Liver (tissue), 3 donors: ENCODE results near the gene CDX1.

Experiments used
- EGR1 ChIP-seq, 2 donors: IDR thresholded peaks; 2 replicates each; pipeline ENCODE4 v1.6.1; 2016 to 2018; ENCODE audit warnings: antibody characterized with exemption in 2 of 2, low read depth in 2 of 2
- GABPA ChIP-seq, 2 donors: IDR thresholded peaks in 1 of 2; conservative IDR thresholded peaks in 1 of 2; 2 replicates each; pipeline ENCODE4 v1.6.1; 2016; ENCODE audit warnings: antibody characterized with exemption in 2 of 2, mild to moderate bottlenecking in 1 of 2, moderate library complexity in 1 of 2
- JUND ChIP-seq, 2 donors: IDR thresholded peaks; 2 replicates each; pipeline ENCODE4 v1.6.1; 2016; ENCODE audit warnings: antibody characterized with exemption in 2 of 2
- RAD21 ChIP-seq, 2 donors: IDR thresholded peaks; 2 replicates each; pipeline ENCODE4 v1.6.1; 2016; ENCODE audit warnings: antibody characterized with exemption in 2 of 2, mild to moderate bottlenecking in 2 of 2
- RXRA ChIP-seq, 2 donors: IDR thresholded peaks; 2 replicates each; pipeline ENCODE4 v1.6.1; 2017 to 2018; ENCODE audit warnings: antibody characterized with exemption in 2 of 2, mild to moderate bottlenecking in 1 of 2
- SP1 ChIP-seq: IDR thresholded peaks from 2 replicates; pipeline ENCODE4 v1.6.1; 2018; ENCODE audit warnings: antibody characterized with exemption, mild to moderate bottlenecking
- TAF1 ChIP-seq: conservative IDR thresholded peaks from 2 replicates; pipeline ENCODE4 v1.6.1; 2016; ENCODE audit warnings: antibody characterized with exemption, mild to moderate bottlenecking
- YY1 ChIP-seq: IDR thresholded peaks from 2 replicates; pipeline ENCODE4 v1.6.1; 2016; ENCODE audit warnings: antibody characterized with exemption, mild to moderate bottlenecking
- TF ChIP-seq, protein P1 (sequence below): fragments of 150-350 bp; IDR thresholded peaks from 2 replicates; pipeline ENCODE4 v1.5.1; 2017; ENCODE audit warnings: improper control_type of control experiment, low read depth, low read length; ENCODE audit not compliant: missing input control
- TF ChIP-seq, protein P2 (sequence below): IDR thresholded peaks from 2 replicates; pipeline ENCODE4 v1.6.1; 2016; ENCODE audit warnings: antibody characterized with exemption, mild to moderate bottlenecking
- TF ChIP-seq, protein P3 (sequence below): IDR thresholded peaks from 2 replicates; pipeline ENCODE4 v1.6.1; 2016; ENCODE audit warnings: antibody characterized with exemption
- TF ChIP-seq, protein P4 (sequence below): IDR thresholded peaks from 2 replicates; pipeline ENCODE4 v1.6.1; 2016; ENCODE audit warnings: antibody characterized with exemption
- TF ChIP-seq, protein P5 (sequence below): IDR thresholded peaks from 2 replicates; pipeline ENCODE4 v1.6.1; 2016; ENCODE audit warnings: antibody characterized with exemption
- donor health status: healthy.
- donor health status: healthy.

DNA sequence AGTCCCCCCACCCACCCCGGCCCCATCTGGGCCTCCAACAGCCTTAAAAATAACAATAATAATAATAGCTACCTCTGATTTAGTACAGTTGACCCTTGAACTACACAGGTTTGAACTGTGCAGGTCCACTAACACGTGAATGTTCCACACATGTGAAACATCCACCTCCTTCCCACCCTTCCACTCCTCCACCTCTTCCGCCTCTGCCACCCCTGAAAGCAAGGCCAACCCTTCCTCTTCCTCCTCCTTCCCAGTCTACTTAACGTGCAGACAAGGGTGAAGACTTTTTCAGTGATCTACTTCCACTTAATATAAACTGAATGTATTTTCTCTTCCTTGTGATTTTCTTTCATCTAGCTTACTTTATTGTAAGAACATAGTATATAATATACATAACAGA is 21.7 kb upstream of the CDX1 start:
- TF ChIP-seq GABPA (IDR thresholded peaks at IDR 0.05 in 1 of 2, conservative IDR thresholded peaks at IDR 0.05 in 1 of 2) (no peak), EGR1 (IDR thresholded peaks at IDR 0.05; ENCODE audit: low read depth in 2 of 2) (no peak), TAF1 (no peak), JUND (IDR thresholded peaks at IDR 0.05) (no peak), RAD21 (IDR thresholded peaks at IDR 0.05) (no peak), SP1 (no peak), RXRA (IDR thresholded peaks at IDR 0.05) (no peak), YY1 (no peak)
- TF ChIP-seq, protein P1, sequence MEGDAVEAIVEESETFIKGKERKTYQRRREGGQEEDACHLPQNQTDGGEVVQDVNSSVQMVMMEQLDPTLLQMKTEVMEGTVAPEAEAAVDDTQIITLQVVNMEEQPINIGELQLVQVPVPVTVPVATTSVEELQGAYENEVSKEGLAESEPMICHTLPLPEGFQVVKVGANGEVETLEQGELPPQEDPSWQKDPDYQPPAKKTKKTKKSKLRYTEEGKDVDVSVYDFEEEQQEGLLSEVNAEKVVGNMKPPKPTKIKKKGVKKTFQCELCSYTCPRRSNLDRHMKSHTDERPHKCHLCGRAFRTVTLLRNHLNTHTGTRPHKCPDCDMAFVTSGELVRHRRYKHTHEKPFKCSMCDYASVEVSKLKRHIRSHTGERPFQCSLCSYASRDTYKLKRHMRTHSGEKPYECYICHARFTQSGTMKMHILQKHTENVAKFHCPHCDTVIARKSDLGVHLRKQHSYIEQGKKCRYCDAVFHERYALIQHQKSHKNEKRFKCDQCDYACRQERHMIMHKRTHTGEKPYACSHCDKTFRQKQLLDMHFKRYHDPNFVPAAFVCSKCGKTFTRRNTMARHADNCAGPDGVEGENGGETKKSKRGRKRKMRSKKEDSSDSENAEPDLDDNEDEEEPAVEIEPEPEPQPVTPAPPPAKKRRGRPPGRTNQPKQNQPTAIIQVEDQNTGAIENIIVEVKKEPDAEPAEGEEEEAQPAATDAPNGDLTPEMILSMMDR = no peak
- TF ChIP-seq, protein P2, sequence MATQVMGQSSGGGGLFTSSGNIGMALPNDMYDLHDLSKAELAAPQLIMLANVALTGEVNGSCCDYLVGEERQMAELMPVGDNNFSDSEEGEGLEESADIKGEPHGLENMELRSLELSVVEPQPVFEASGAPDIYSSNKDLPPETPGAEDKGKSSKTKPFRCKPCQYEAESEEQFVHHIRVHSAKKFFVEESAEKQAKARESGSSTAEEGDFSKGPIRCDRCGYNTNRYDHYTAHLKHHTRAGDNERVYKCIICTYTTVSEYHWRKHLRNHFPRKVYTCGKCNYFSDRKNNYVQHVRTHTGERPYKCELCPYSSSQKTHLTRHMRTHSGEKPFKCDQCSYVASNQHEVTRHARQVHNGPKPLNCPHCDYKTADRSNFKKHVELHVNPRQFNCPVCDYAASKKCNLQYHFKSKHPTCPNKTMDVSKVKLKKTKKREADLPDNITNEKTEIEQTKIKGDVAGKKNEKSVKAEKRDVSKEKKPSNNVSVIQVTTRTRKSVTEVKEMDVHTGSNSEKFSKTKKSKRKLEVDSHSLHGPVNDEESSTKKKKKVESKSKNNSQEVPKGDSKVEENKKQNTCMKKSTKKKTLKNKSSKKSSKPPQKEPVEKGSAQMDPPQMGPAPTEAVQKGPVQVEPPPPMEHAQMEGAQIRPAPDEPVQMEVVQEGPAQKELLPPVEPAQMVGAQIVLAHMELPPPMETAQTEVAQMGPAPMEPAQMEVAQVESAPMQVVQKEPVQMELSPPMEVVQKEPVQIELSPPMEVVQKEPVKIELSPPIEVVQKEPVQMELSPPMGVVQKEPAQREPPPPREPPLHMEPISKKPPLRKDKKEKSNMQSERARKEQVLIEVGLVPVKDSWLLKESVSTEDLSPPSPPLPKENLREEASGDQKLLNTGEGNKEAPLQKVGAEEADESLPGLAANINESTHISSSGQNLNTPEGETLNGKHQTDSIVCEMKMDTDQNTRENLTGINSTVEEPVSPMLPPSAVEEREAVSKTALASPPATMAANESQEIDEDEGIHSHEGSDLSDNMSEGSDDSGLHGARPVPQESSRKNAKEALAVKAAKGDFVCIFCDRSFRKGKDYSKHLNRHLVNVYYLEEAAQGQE = no peak
- TF ChIP-seq, protein P3, sequence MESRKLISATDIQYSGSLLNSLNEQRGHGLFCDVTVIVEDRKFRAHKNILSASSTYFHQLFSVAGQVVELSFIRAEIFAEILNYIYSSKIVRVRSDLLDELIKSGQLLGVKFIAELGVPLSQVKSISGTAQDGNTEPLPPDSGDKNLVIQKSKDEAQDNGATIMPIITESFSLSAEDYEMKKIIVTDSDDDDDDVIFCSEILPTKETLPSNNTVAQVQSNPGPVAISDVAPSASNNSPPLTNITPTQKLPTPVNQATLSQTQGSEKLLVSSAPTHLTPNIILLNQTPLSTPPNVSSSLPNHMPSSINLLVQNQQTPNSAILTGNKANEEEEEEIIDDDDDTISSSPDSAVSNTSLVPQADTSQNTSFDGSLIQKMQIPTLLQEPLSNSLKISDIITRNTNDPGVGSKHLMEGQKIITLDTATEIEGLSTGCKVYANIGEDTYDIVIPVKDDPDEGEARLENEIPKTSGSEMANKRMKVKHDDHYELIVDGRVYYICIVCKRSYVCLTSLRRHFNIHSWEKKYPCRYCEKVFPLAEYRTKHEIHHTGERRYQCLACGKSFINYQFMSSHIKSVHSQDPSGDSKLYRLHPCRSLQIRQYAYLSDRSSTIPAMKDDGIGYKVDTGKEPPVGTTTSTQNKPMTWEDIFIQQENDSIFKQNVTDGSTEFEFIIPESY = no peak
- TF ChIP-seq, protein P4, sequence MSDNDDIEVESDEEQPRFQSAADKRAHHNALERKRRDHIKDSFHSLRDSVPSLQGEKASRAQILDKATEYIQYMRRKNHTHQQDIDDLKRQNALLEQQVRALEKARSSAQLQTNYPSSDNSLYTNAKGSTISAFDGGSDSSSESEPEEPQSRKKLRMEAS = no peak
- TF ChIP-seq, protein P5, sequence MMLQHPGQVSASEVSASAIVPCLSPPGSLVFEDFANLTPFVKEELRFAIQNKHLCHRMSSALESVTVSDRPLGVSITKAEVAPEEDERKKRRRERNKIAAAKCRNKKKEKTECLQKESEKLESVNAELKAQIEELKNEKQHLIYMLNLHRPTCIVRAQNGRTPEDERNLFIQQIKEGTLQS = no peak
